H1 (cell line): ENCODE measurements around the gene CDH22. TPM values are rescaled to one million over a fixed set of nuclear protein-coding genes. Genes with fewer than 3 reads are reported as not detected.
A peak's percentile ranks its signal among the peaks of the same experiment; 100 is the strongest.

ENCODE experiments used
- CTCF ChIA-PET: fragments of 300-600 bp; sonication (Branson Sonifier 250); formaldehyde crosslinking; loops from one replicate; lab custom pipeline; 2021; ENCODE audit not compliant: partially characterized antibody; lab: Charles Lee
- POLR2A ChIA-PET: fragments of 300-600 bp; sonication (Branson Sonifier 250); formaldehyde crosslinking; loops from one replicate; lab custom pipeline; 2021; ENCODE audit warnings: inconsistent platforms; ENCODE audit not compliant: partially characterized antibody; lab: Charles Lee
- DNase-seq, 2 experiments: peaks; one replicate each; pipeline versions ENCODE4 v3.0.0 to v3.0.0-alpha.2; 2010 to 2022; ENCODE audit warnings: low spot score in 2 of 2, low read depth in 1 of 2, mixed read lengths in 1 of 2
- FAIRE-seq: peaks from 2 replicates; lab custom pipeline; 2011; peaks lifted over from hg19 to GRCh38; lab: Jason Lieb, UNC
- H2AFZ ChIP-seq: 2 replicates; pipeline ENCODE4 v1.8.1; 2012; ENCODE audit warnings: low read length, inconsistent platforms
- H2AK5ac ChIP-seq: 2 replicates; pipeline ENCODE4 v1.6.1; 2013; ENCODE audit warnings: low read depth, low read length
- H2BK120ac ChIP-seq: replicated peaks from 2 replicates; pipeline ENCODE3; 2013; ENCODE audit warnings: low read depth, low read length, inconsistent platforms
- H2BK12ac ChIP-seq: 2 replicates; pipeline ENCODE4 v1.6.1; 2013; ENCODE audit warnings: low read depth, low read length
- H2BK15ac ChIP-seq: 2 replicates; pipeline ENCODE4 v1.6.1; 2013; ENCODE audit warnings: low read length
- H2BK20ac ChIP-seq: 2 replicates; pipeline ENCODE4 v1.6.1; 2013; ENCODE audit warnings: low read length
- H2BK5ac ChIP-seq: 2 replicates; pipeline ENCODE4 v1.6.1; 2013; ENCODE audit warnings: low read depth, low read length
- H3K14ac ChIP-seq: 2 replicates; pipeline ENCODE4 v1.6.1; 2013; ENCODE audit warnings: inconsistent platforms; ENCODE audit not compliant: insufficient read length
- H3K18ac ChIP-seq: 2 replicates; pipeline ENCODE4 v1.6.1; 2013; ENCODE audit warnings: low read length; ENCODE audit errors: extremely low read depth
- H3K23ac ChIP-seq: 2 replicates; pipeline ENCODE4 v1.6.1; 2013; ENCODE audit warnings: inconsistent platforms; ENCODE audit not compliant: insufficient read length
- H3K23me2 ChIP-seq: 2 replicates; pipeline ENCODE4 v1.6.1; 2013; ENCODE audit warnings: low read depth, low read length
- H3K27ac ChIP-seq: 2 replicates; pipeline ENCODE4 v1.6.1; 2011; ENCODE audit warnings: low read depth, low read length, inconsistent platforms
- H3K27me3 ChIP-seq, 4 experiments: replicated peaks in 1 of 4; 1 replicate in 1 of 4; 2 replicates in 3 of 4; pipeline versions ENCODE4 v1.6.1 to v1.8.1; 2011 to 2013; ENCODE audit warnings: low read length in 3 of 4, mild to moderate bottlenecking in 3 of 4, inconsistent platforms in 2 of 4, mixed read lengths in 2 of 4, moderate library complexity in 1 of 4; ENCODE audit not compliant: control insufficient read depth in 3 of 4, insufficient read depth in 3 of 4; ENCODE audit errors: extremely low read depth in 1 of 4
- H3K36me3 ChIP-seq, 4 experiments: 2 replicates each; pipeline versions ENCODE4 v1.6.1 to v1.8.1; 2011 to 2013; ENCODE audit warnings: mild to moderate bottlenecking in 4 of 4, low read length in 3 of 4, moderate library complexity in 2 of 4, control low read depth in 1 of 4, inconsistent platforms in 1 of 4; ENCODE audit not compliant: insufficient read depth in 4 of 4, control insufficient read depth in 2 of 4
- H3K4ac ChIP-seq: replicated peaks from 2 replicates; pipeline ENCODE3; 2013; ENCODE audit warnings: low read length, low read depth, mixed read lengths, inconsistent platforms; ENCODE audit not compliant: insufficient read length
- H3K4me1 ChIP-seq, 4 experiments: replicated peaks in 1 of 4; 1 replicate in 1 of 4; 2 replicates in 3 of 4; pipeline versions ENCODE4 v1.6.1 to v1.8.1; 2011 to 2013; ENCODE audit warnings: low read length in 3 of 4, inconsistent platforms in 2 of 4, mixed read lengths in 1 of 4; ENCODE audit not compliant: insufficient read depth in 4 of 4, control insufficient read depth in 3 of 4
- H3K4me2 ChIP-seq, 2 experiments: 2 replicates each; pipeline versions ENCODE4 v1.6.1 to v1.8.1; 2011 to 2013; ENCODE audit warnings: low read depth in 2 of 2, low read length in 2 of 2, control low read depth in 1 of 2, inconsistent platforms in 1 of 2, mild to moderate bottlenecking in 1 of 2; ENCODE audit not compliant: insufficient read depth in 1 of 2
- H3K4me3 ChIP-seq, 4 experiments: fragments of 200-600, 300-600 bp in 1 of 4; sonication (generic), shearing (Covaris generic), sonication (Bioruptor Twin) in 1 of 4; 2 replicates each; pipeline versions ENCODE4 v1.5.1 to v1.8.1; 2011 to 2016; ENCODE audit warnings: low read length in 4 of 4, low read depth in 3 of 4, control low read depth in 2 of 4, inconsistent platforms in 2 of 4, mild to moderate bottlenecking in 2 of 4, mixed read lengths in 1 of 4, moderate library complexity in 1 of 4; ENCODE audit not compliant: insufficient read depth in 2 of 4; ENCODE audit errors: extremely low read depth in 1 of 4
- H3K56ac ChIP-seq: replicated peaks from 2 replicates; pipeline ENCODE3; 2013; ENCODE audit warnings: low read depth, mild to moderate bottlenecking, mixed read lengths, low read length, inconsistent platforms; ENCODE audit not compliant: insufficient read length
- H3K79me1 ChIP-seq: 2 replicates; pipeline ENCODE4 v1.6.1; 2013; ENCODE audit warnings: low read depth, low read length, control low read depth
- H3K79me2 ChIP-seq, 2 experiments: 2 replicates each; pipeline versions ENCODE4 v1.6.1 to v1.8.1; 2012 to 2013; ENCODE audit warnings: low read length in 2 of 2, mild to moderate bottlenecking in 2 of 2, inconsistent platforms in 1 of 2; ENCODE audit not compliant: insufficient read depth in 2 of 2, control insufficient read depth in 1 of 2
- H3K9ac ChIP-seq, 4 experiments: replicated peaks in 1 of 4; 1 replicate in 1 of 4; 2 replicates in 3 of 4; pipeline versions ENCODE4 v1.6.1 to v1.8.1; 2011 to 2013; ENCODE audit warnings: low read depth in 3 of 4, low read length in 3 of 4, control low read depth in 2 of 4, mild to moderate bottlenecking in 2 of 4, moderate library complexity in 2 of 4, inconsistent platforms in 1 of 4; ENCODE audit errors: extremely low read depth in 1 of 4
- H3K9me3 ChIP-seq, 2 experiments: 2 replicates each; pipeline versions ENCODE4 v1.6.1 to v1.8.1; 2012 to 2013; ENCODE audit warnings: mild to moderate bottlenecking in 2 of 2, moderate library complexity in 2 of 2, control low read depth in 1 of 2, inconsistent platforms in 1 of 2, low read depth in 1 of 2, low read length in 1 of 2, mixed read lengths in 1 of 2; ENCODE audit not compliant: insufficient read depth in 2 of 2
- H4K20me1 ChIP-seq, 2 experiments: replicated peaks in 1 of 2; 2 replicates each; pipeline versions ENCODE3 to v1.8.1; 2011 to 2013; ENCODE audit warnings: inconsistent platforms in 2 of 2, low read length in 2 of 2, mild to moderate bottlenecking in 1 of 2; ENCODE audit not compliant: insufficient read depth in 2 of 2, control insufficient read depth in 1 of 2
- H4K5ac ChIP-seq: 2 replicates; pipeline ENCODE4 v1.6.1; 2013; ENCODE audit warnings: low read length, low read depth, mixed read lengths, inconsistent platforms; ENCODE audit not compliant: insufficient read length
- H4K8ac ChIP-seq: 2 replicates; pipeline ENCODE4 v1.8.0; 2013; ENCODE audit warnings: mild to moderate bottlenecking, moderate library complexity, low read length, inconsistent platforms; ENCODE audit not compliant: insufficient read depth; ENCODE audit errors: extremely low read depth
- H4K91ac ChIP-seq: replicated peaks from 2 replicates; pipeline ENCODE3; 2013; ENCODE audit warnings: low read length, mixed read lengths, inconsistent platforms; ENCODE audit not compliant: insufficient read length
- BRCA1 ChIP-seq: IDR thresholded peaks from 2 replicates; pipeline ENCODE4 v1.6.1; 2012; ENCODE audit warnings: low read depth, low read length, improper control_type of control experiment
- CBX8 ChIP-seq: fragments of 300-800, 300-1000 bp; sonication (generic); IDR thresholded peaks from 2 replicates; pipeline ENCODE4 v1.7.1; 2016; ENCODE audit warnings: low read depth, low read length, borderline replicate concordance
- CEBPB ChIP-seq: IDR thresholded peaks from 2 replicates; pipeline ENCODE4 v1.6.1; 2012; ENCODE audit warnings: low read depth, low read length
- CHD2 ChIP-seq: IDR thresholded peaks from 2 replicates; pipeline ENCODE4 v1.6.1; 2012; ENCODE audit warnings: low read length, improper control_type of control experiment
- GABPA ChIP-seq: IDR thresholded peaks from 2 replicates; pipeline ENCODE4 v1.6.1; 2011; ENCODE audit warnings: mild to moderate bottlenecking, low read length, moderate library complexity, borderline replicate concordance; ENCODE audit not compliant: insufficient read depth
- JUND ChIP-seq: IDR thresholded peaks from 2 replicates; pipeline ENCODE4 v1.6.1; 2011; ENCODE audit warnings: mild to moderate bottlenecking, improper control_type of control experiment, low read length
- KDM1A ChIP-seq: fragments of 200-600, 300-600 bp; sonication (generic); IDR thresholded peaks from 2 replicates; pipeline ENCODE4 v1.7.1; 2016; ENCODE audit warnings: mild to moderate bottlenecking, low read length, borderline replicate concordance
- RAD21 ChIP-seq, 2 experiments: IDR thresholded peaks in 1 of 2; conservative IDR thresholded peaks in 1 of 2; 2 replicates each; pipeline ENCODE4 v1.6.1; 2011; ENCODE audit warnings: low read depth in 2 of 2, low read length in 2 of 2, improper control_type of control experiment in 1 of 2, inconsistent platforms in 1 of 2, mild to moderate bottlenecking in 1 of 2, moderate library complexity in 1 of 2
- RFX5 ChIP-seq: IDR thresholded peaks from 2 replicates; pipeline ENCODE4 v1.6.1; 2011; ENCODE audit warnings: low read depth, low read length, improper control_type of control experiment, borderline replicate concordance
- RNF2 ChIP-seq: fragments of 200-900, 300-1000 bp; sonication (generic); IDR thresholded peaks from 2 replicates; pipeline ENCODE4 v1.7.1; 2016; ENCODE audit warnings: borderline replicate concordance, low read depth, mild to moderate bottlenecking, antibody characterized with exemption, low read length; ENCODE audit not compliant: poor library complexity, severe bottlenecking; ENCODE audit errors: missing control alignments
- SP1 ChIP-seq: IDR thresholded peaks from 2 replicates; pipeline ENCODE4 v1.6.1; 2011; ENCODE audit warnings: low read depth, low read length
- SUZ12 ChIP-seq: fragments of 200-600 bp; sonication (generic); IDR thresholded peaks from 2 replicates; pipeline ENCODE4 v1.6.1; 2012; ENCODE audit warnings: mild to moderate bottlenecking, inconsistent platforms, low read length, moderate library complexity, mixed read lengths
- TAF1 ChIP-seq: IDR thresholded peaks from 2 replicates; pipeline ENCODE4 v1.6.1; 2011; ENCODE audit warnings: mild to moderate bottlenecking, low read depth, low read length
- WGBS, 2 experiments: shearing (Covaris generic) in 1 of 2; methylation state at CpG; one replicate each; pipeline versions ENCODE4 v1.1.6 to v1.1.7; 2013 to 2015; ENCODE audit warnings: low lambda C conversion rate in 2 of 2, mixed read lengths in 2 of 2, inconsistent platforms in 1 of 2, low coverage in 1 of 2, missing lambda C conversion rate in 1 of 2; ENCODE audit not compliant: insufficient replicate concordance in 2 of 2, insufficient coverage in 1 of 2, insufficient read length in 1 of 2; ENCODE audit errors: extremely low coverage in 1 of 2, missing lambda C conversion rate in 1 of 2; 5-methylcytosine and 5-hydroxymethylcytosine counted together
- polyA plus RNA-seq, 7 experiments: library from polyadenylated mRNA; depleted of rRNA in 3 of 7; stranded (reverse) in 5 of 7; unstranded in 2 of 7; fragments of >200 nt in 5 of 7; fragments of 200-250 nt in 2 of 7; gene quantifications; 1 replicate in 5 of 7; 2 replicates in 1 of 7; 4 replicates in 1 of 7; pipeline versions ENCODE4 v1.2.1 to v1.2.3, GENCODE V29; 2011 to 2013; ENCODE audit warnings: missing spikeins in 2 of 7, mixed read lengths in 2 of 7
- total RNA-seq: library from RNA; stranded (reverse); fragmentation: NEBNext Ultra II Directional; extraction: Animal tissue kit (Norgen Biotek cat#: 25700); gene quantifications from 2 replicates; pipeline ENCODE4 v1.2.1, GENCODE V29; 2021

Gene CDH22
- total and polyA plus RNA-seq, 2 of the 8 experiments (the other 6 are each of a cell fraction or from before 2014, with no cell fraction given) = 0.35 to 0.39 TPM

GRCh38 chr20:46221256-46221833 is 87.0 kb downstream of the CDH22 start:
- H3K18ac ChIP-seq = no peak overlapping the region; the same call in 1 of the 2 replicates
- no peak overlapping the region for H4K8ac ChIP-seq
- ChIA-PET POLR2A (interaction anchor here (1.4 kb wide), 1 partner anchor 28 kb away, joined by 3 read pairs; no protein-coding TSS in a partner anchor), CTCF (interaction anchor here (1.2 to 1.7 kb wide), 4 partner anchors 9 to 91 kb away, joined by 3 to 7 read pairs (median 5); no protein-coding TSS in a partner anchor)
- DNase-seq = no peak
- H3K23me2 ChIP-seq = peaks cover 4% of the 10 kb centered on the region; the same call in 1 of the 2 replicates
- peak overlapping the region; percentile 42; the same call in 1 of the 2 replicates for H2AK5ac ChIP-seq
- H2BK20ac ChIP-seq = 0 out of 2 replicates have a peak overlapping the region, but pooled peaks have one; percentile 87
- H3K4ac ChIP-seq = no peak overlapping the region
- H4K91ac ChIP-seq = no peak overlapping the region
- no peak for FAIRE-seq
- no peak overlapping the region for H3K4me2 ChIP-seq
- peak overlapping the region; percentile 5; the same call in 1 of the 2 replicates for H2BK5ac ChIP-seq
- H3K27me3 ChIP-seq = no peaks in the 10 kb centered on the region
- H2BK15ac ChIP-seq = peak overlapping the region; percentile 6; the same call in 1 of the 2 replicates
- H3K79me2 ChIP-seq = no peaks in the 10 kb centered on the region
- H3K9me3 ChIP-seq = no peaks in the 10 kb centered on the region
- H3K27ac ChIP-seq = no peak overlapping the region
- H3K14ac ChIP-seq = no peak overlapping the region
- H2AFZ ChIP-seq = no peak overlapping the region
- H2BK120ac ChIP-seq = no peak overlapping the region
- WGBS, 2 experiments = 88% methylated on average over 9 of the region's 9 CpGs; no CpG with 5 or more reads in 1 of the 2 experiments
- H3K79me1 ChIP-seq = no peaks in the 10 kb centered on the region
- H2BK12ac ChIP-seq = peak overlapping the region; percentile 91
- no peak overlapping the region for H4K5ac ChIP-seq
- no peak overlapping the region for H3K4me3 ChIP-seq
- no peak overlapping the region for H3K9ac ChIP-seq
- H3K23ac ChIP-seq = no peak overlapping the region
- no peak overlapping the region for H3K56ac ChIP-seq
- no peaks in the 10 kb centered on the region for H3K36me3 ChIP-seq
- H3K4me1 ChIP-seq = peaks cover 15 to 34% (median 26%) of the 10 kb centered on the region in 4 experiments
- H4K20me1 ChIP-seq = no peaks in the 10 kb centered on the region
- no peak for TF ChIP-seq JUND
- no peak for TF ChIP-seq TAF1
- no peak for TF ChIP-seq CEBPB
- TF ChIP-seq KDM1A = no peak
- TF ChIP-seq SUZ12 = no peak
- TF ChIP-seq CHD2 = no peak
- TF ChIP-seq SP1 = no peak
- TF ChIP-seq RAD21 (IDR thresholded peaks at IDR 0.05 in 1 of 2, conservative IDR thresholded peaks at IDR 0.05 in 1 of 2; ENCODE audit: low read depth in 2 of 2, low read length in 2 of 2) = no peak
- TF ChIP-seq GABPA = no peak
- no peak for TF ChIP-seq CBX8
- no peak for TF ChIP-seq RNF2
- no peak for TF ChIP-seq BRCA1
- no peak for TF ChIP-seq RFX5
